ENCODE results near the gene TSPAN4. TPM values are rescaled to one million over a fixed set of nuclear protein-coding genes. Genes with fewer than 3 reads are reported as not detected.

Gene TSPAN4
- total and polyA plus RNA-seq, 2 of the 13 experiments (the other 11 are each of a cell fraction or from before 2014, with no cell fraction given) = 31.7 to 68.3 TPM

- peak in 1 of 2 experiments; percentile 69; a peak in 2 of 4 replicates for TF ChIP-seq REST (IDR thresholded peaks at IDR 0.05; ENCODE audit: borderline replicate concordance in 1 of 2, low read depth in 1 of 2, low read length in 2 of 2)
- TF ChIP-seq HCFC1 (IDR thresholded peaks at IDR 0.05; ENCODE audit: low read depth, low read length) = no peak
- TF ChIP-seq TAF15 (IDR thresholded peaks at IDR 0.05; ENCODE audit: low read depth, low read length, poor library complexity, severe bottlenecking) = no peak
- no peak; the same call in 1 of the 2 replicates for TF ChIP-seq HINFP (CRISPR knock-in tag; IDR thresholded peaks at IDR 0.05; ENCODE audit: low read depth)
- TF ChIP-seq, protein P1, sequence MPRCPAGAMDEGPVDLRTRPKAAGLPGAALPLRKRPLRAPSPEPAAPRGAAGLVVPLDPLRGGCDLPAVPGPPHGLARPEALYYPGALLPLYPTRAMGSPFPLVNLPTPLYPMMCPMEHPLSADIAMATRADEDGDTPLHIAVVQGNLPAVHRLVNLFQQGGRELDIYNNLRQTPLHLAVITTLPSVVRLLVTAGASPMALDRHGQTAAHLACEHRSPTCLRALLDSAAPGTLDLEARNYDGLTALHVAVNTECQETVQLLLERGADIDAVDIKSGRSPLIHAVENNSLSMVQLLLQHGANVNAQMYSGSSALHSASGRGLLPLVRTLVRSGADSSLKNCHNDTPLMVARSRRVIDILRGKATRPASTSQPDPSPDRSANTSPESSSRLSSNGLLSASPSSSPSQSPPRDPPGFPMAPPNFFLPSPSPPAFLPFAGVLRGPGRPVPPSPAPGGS (CRISPR knock-in tag; IDR thresholded peaks at IDR 0.05) = no peak
- 0 out of 2 replicates have a peak, but pooled peaks have one; percentile 23 for TF ChIP-seq ZNF275 (CRISPR knock-in tag; IDR thresholded peaks at IDR 0.05; ENCODE audit: borderline replicate concordance)
- peak; percentile 40; the same call in 1 of the 2 replicates for TF ChIP-seq SIN3A (IDR thresholded peaks at IDR 0.05; ENCODE audit: borderline replicate concordance, low read depth, low read length)
- no peak for TF ChIP-seq SMAD3 (CRISPR knock-in tag; IDR thresholded peaks at IDR 0.05)
- no peak for TF ChIP-seq ZNF225 (CRISPR knock-in tag; IDR thresholded peaks at IDR 0.05)
- TF ChIP-seq PITX1 (CRISPR knock-in tag; IDR thresholded peaks at IDR 0.05) = no peak; the same call in 1 of the 2 replicates
- TF ChIP-seq NCOR1 (IDR thresholded peaks at IDR 0.05; ENCODE audit: borderline replicate concordance, low read length) = no peak
- TF ChIP-seq YY1 (IDR thresholded peaks at IDR 0.05; ENCODE audit: insufficient read depth, insufficient replicate concordance, low read depth, low read length) = no peak
- TF ChIP-seq ZNF501 (CRISPR knock-in tag; IDR thresholded peaks at IDR 0.05) = no peak
- TF ChIP-seq ZFP62 (CRISPR knock-in tag; IDR thresholded peaks at IDR 0.05) = no peak
- TF ChIP-seq TEAD3 (CRISPR knock-in tag; optimal IDR thresholded peaks at IDR 0.05; ENCODE audit: borderline replicate concordance) = peak; percentile 97
- TF ChIP-seq POLR2A (IDR thresholded peaks at IDR 0.05; ENCODE audit: insufficient read depth in 1 of 2, low read depth in 2 of 2, low read length in 2 of 2) = peak in 1 of 2 experiments; percentile 39; a peak in 1 of 4 replicates
Observed at GRCh38 chr11:843818-844692, 1.4 kb downstream of the TSPAN4 start (continued).
